ENCODE measurements around the gene MYL11. TPM values are rescaled to one million over a fixed set of nuclear protein-coding genes. Genes with fewer than 3 reads are reported as not detected.

Gene MYL11
- total RNA-seq, 3 donors from 2014 or later (not counting 1 experiment from before 2014, with no cell fraction given) = 2.9 to 8.0 (median 7.2) TPM

DNA sequence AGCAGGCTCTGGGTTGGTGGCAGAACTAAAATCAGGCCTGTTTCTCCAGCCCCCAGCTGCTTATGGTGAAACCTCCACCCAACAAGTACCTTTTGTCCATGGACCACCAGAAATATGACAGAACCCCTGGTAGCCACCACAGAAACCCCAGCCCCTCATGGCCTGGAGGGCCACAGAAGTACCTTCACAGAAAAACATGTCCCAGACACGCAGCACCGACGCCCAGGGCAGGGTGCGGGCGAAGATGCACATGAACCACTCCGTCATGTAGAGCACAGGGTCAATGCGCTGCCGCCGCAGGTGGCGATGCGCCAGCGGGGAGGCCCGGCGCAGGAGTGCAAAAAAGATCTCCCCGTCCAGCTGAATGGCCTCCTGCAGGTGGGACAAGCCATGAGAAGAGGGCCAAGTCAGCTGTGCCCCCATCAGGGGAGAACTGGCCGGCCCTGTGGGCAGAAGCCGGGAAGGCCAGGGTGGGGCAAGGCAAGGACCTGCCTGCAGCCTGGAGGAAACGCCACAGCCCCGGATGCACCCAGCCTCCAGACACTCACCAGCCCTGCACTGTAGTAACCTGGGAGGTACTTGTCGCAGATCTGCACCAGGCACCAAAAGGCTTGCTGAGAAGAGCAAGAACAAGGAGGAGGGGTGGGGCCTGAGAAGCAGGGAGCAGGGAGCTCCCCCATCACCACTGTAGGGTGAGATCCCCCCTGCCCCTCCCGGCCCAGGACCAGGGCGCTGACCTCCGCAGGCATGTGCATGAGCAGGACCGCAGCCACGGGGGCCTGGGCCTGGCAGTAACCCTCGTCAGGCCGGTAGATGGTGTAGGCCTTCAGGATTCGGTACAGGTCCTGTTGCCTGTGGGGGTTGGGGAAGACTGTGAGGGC, 15.4 kb upstream of the MYL11 start:
- WGBS (ENCODE audit: insufficient coverage) = 97% methylated on average over 28 of the region's 28 CpGs
- TF ChIP-seq, protein P1, sequence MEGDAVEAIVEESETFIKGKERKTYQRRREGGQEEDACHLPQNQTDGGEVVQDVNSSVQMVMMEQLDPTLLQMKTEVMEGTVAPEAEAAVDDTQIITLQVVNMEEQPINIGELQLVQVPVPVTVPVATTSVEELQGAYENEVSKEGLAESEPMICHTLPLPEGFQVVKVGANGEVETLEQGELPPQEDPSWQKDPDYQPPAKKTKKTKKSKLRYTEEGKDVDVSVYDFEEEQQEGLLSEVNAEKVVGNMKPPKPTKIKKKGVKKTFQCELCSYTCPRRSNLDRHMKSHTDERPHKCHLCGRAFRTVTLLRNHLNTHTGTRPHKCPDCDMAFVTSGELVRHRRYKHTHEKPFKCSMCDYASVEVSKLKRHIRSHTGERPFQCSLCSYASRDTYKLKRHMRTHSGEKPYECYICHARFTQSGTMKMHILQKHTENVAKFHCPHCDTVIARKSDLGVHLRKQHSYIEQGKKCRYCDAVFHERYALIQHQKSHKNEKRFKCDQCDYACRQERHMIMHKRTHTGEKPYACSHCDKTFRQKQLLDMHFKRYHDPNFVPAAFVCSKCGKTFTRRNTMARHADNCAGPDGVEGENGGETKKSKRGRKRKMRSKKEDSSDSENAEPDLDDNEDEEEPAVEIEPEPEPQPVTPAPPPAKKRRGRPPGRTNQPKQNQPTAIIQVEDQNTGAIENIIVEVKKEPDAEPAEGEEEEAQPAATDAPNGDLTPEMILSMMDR (IDR thresholded peaks at IDR 0.05) = no peak
- Histone ChIP-seq H3K27ac (ENCODE audit: low read length) (no peak overlapping the region), H3K36me3 (ENCODE audit: control insufficient read depth, insufficient read depth, low read length) (peaks cover 32% of the 10 kb centered on the region), H3K4me3 (ENCODE audit: low read length) (no peak overlapping the region), H3K9me3 (ENCODE audit: control insufficient read depth, insufficient read depth, low read length) (no peaks in the 10 kb centered on the region), H3K27me3 (ENCODE audit: control insufficient read depth, insufficient read depth, low read length) (no peaks in the 10 kb centered on the region), H3K4me1 (ENCODE audit: control insufficient read depth, insufficient read depth, low read length) (peaks cover 22% of the 10 kb centered on the region)
- H3K27ac Mint-ChIP-seq = no peak overlapping the region
- H3K4me1 Mint-ChIP-seq = peaks cover 36 to 44% of the 10 kb centered on the region in 2 donors
- intact Hi-C loops (cut with micrococcal nuclease) = no loop called here
- ATAC-seq = no peak
- H3K4me3 Mint-ChIP-seq = no peak overlapping the region
- no peaks in the 10 kb centered on the region for H3K27me3 Mint-ChIP-seq (ENCODE audit: low read depth in 2 of 2)
- H3K9me3 Mint-ChIP-seq = no peaks in the 10 kb centered on the region
- no peak for DNase-seq
- H3K36me3 Mint-ChIP-seq = peaks cover 15% of the 10 kb centered on the region

DNA sequence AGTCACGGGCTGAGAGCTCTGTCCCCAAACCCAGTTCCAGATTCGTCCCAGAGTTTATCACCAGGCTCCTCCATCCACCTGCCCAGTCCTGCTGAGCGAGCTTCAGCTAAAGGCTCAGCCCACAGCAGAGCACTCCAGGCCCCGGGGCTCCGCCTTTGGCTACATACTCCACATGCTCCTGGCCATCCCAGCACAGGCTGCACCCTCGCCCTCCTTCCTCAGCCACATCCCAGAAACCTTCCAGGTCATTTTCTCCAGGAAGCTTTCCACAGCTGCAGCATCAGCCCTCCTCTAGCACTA, 14.8 kb upstream of the MYL11 start:
- ATAC-seq = no peak
- Histone ChIP-seq H3K4me3 (ENCODE audit: low read length) (no peak overlapping the region), H3K4me1 (ENCODE audit: control insufficient read depth, insufficient read depth, low read length) (peaks cover 16% of the 10 kb centered on the region), H3K9me3 (ENCODE audit: control insufficient read depth, insufficient read depth, low read length) (no peaks in the 10 kb centered on the region), H3K36me3 (ENCODE audit: control insufficient read depth, insufficient read depth, low read length) (peaks cover 35% of the 10 kb centered on the region), H3K27me3 (ENCODE audit: control insufficient read depth, insufficient read depth, low read length) (no peaks in the 10 kb centered on the region), H3K27ac (ENCODE audit: low read length) (no peak overlapping the region)
- intact Hi-C loops (cut with micrococcal nuclease) = no loop called here
- Mint-ChIP-seq H3K4me3 (no peak overlapping the region), H3K36me3 (peaks cover 15% of the 10 kb centered on the region), H3K4me1 (peaks cover 32 to 39% of the 10 kb centered on the region in 2 donors), H3K27ac (peak overlapping the region in 1 of 2 donors; percentile 8), H3K9me3 (no peaks in the 10 kb centered on the region), H3K27me3 (ENCODE audit: low read depth in 2 of 2) (no peaks in the 10 kb centered on the region)
- no peak for DNase-seq
- 97% methylated on average over 6 of the region's 6 CpGs for WGBS (ENCODE audit: insufficient coverage)
- TF ChIP-seq, protein P1 (IDR thresholded peaks at IDR 0.05) = no peak

DNA sequence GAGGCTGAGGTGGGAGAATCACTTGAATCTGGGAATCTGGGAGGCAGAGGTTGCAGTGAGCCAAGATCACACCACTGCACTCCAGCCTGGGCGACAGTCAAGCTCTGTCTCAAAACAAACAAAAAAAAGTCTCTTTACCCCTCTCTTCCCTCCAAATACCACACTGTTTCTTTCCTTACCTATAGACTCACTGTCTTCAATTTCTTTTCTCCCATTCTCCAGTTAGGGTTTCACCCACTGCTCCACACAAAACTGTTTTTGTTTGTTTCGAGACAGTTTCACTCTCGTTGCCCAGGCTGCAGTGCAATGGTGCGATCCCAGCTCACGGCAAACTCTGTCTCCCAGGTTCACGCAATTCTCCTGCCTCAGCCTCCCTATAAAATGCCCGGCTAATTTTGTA, 13.4 kb upstream of the MYL11 start:
- Mint-ChIP-seq H3K4me3 (no peak overlapping the region), H3K9me3 (no peaks in the 10 kb centered on the region), H3K36me3 (peaks cover 15% of the 10 kb centered on the region), H3K4me1 (peaks cover 27 to 35% of the 10 kb centered on the region in 2 donors), H3K27me3 (ENCODE audit: low read depth in 2 of 2) (no peaks in the 10 kb centered on the region), H3K27ac (peak overlapping the region in 1 of 2 donors; percentile 8)
- Histone ChIP-seq H3K4me3 (ENCODE audit: low read length) (no peak overlapping the region), H3K4me1 (ENCODE audit: control insufficient read depth, insufficient read depth, low read length) (peaks cover 7% of the 10 kb centered on the region), H3K27me3 (ENCODE audit: control insufficient read depth, insufficient read depth, low read length) (no peaks in the 10 kb centered on the region), H3K27ac (ENCODE audit: low read length) (no peak overlapping the region), H3K9me3 (ENCODE audit: control insufficient read depth, insufficient read depth, low read length) (no peaks in the 10 kb centered on the region), H3K36me3 (ENCODE audit: control insufficient read depth, insufficient read depth, low read length) (peaks cover 44% of the 10 kb centered on the region)
- intact Hi-C loops (cut with micrococcal nuclease) = no loop called here
- no peak for DNase-seq
- 97% methylated on average over 7 of the region's 7 CpGs for WGBS (ENCODE audit: insufficient coverage)
- TF ChIP-seq, protein P1 (IDR thresholded peaks at IDR 0.05) = no peak
- ATAC-seq = no peak
